GM23338 (cell line): ENCODE data around the gene NOD1. TPM values are rescaled to one million over a fixed set of nuclear protein-coding genes. Genes with fewer than 3 reads are reported as not detected.

Experiments
- ATAC-seq: fragments of 200-7000 bp; cut with Tn5 transposase; 3 replicates; pipeline ENCODE4 v1.9.1; 2020
- DNase-seq: peaks from one replicate; pipeline ENCODE4 v3.0.0-alpha.2; 2015; ENCODE audit warnings: low spot score
- H2AFZ ChIP-seq: fragments of 200-600 bp; sonication (generic); 2 replicates; pipeline ENCODE4 v1.8.0; 2016; ENCODE audit warnings: antibody characterized with exemption, mild to moderate bottlenecking, moderate library complexity
- H3F3A ChIP-seq: fragments of 200-600 bp; sonication (generic); replicated peaks from 2 replicates; pipeline ENCODE4 v1.8.0; 2017; ENCODE audit warnings: antibody characterized with exemption, mixed run types, low read depth
- H3K27ac ChIP-seq: fragments of 200-600 bp; sonication (generic); 2 replicates; pipeline ENCODE4 v1.6.1; 2016; ENCODE audit warnings: low read depth
- H3K27me3 ChIP-seq: fragments of 200-600 bp; sonication (generic); 2 replicates; pipeline ENCODE4 v1.8.0; 2016; ENCODE audit warnings: mild to moderate bottlenecking, mixed run types, moderate library complexity; ENCODE audit not compliant: insufficient read depth
- H3K36me3 ChIP-seq: fragments of 200-600 bp; sonication (generic); 2 replicates; pipeline ENCODE4 v1.8.0; 2016; ENCODE audit warnings: mild to moderate bottlenecking; ENCODE audit not compliant: insufficient read depth
- H3K4me1 ChIP-seq: fragments of 200-600 bp; sonication (generic); 2 replicates; pipeline ENCODE4 v1.8.0; 2016; ENCODE audit warnings: mild to moderate bottlenecking, moderate library complexity; ENCODE audit not compliant: insufficient read depth
- H3K4me2 ChIP-seq: fragments of 200-600 bp; sonication (generic); 2 replicates; pipeline ENCODE4 v1.7.1; 2017; ENCODE audit warnings: mixed run types
- H3K4me3 ChIP-seq: fragments of 200-600 bp; sonication (generic); 2 replicates; pipeline ENCODE4 v1.6.1; 2016; ENCODE audit warnings: mixed run types
- H3K79me2 ChIP-seq: fragments of 200-600 bp; sonication (generic); replicated peaks from 2 replicates; pipeline ENCODE4 v1.8.0; 2017; ENCODE audit warnings: mild to moderate bottlenecking; ENCODE audit not compliant: insufficient read depth
- H3K9me2 ChIP-seq: fragments of 200-600 bp; sonication (generic); 2 replicates; pipeline ENCODE4 v1.8.0; 2017; ENCODE audit not compliant: insufficient read depth
- H4K20me1 ChIP-seq: fragments of 200-600 bp; sonication (generic); replicated peaks from 2 replicates; pipeline ENCODE4 v1.8.0; 2017; ENCODE audit warnings: mild to moderate bottlenecking; ENCODE audit not compliant: insufficient read depth
- H3K27ac Mint-ChIP-seq: 2 replicates; pipeline ENCODE4 v1.8.0; 2020; ENCODE audit warnings: inconsistent platforms, mild to moderate bottlenecking, moderate library complexity, mixed read lengths
- H3K27me3 Mint-ChIP-seq: 3 replicates; pipeline ENCODE4 v1.8.0; 2022; ENCODE audit warnings: low read depth, mild to moderate bottlenecking, moderate library complexity, mixed read lengths, inconsistent platforms; ENCODE audit not compliant: insufficient read depth, poor library complexity
- H3K36me3 Mint-ChIP-seq: 3 replicates; pipeline ENCODE4 v1.8.0; 2021; ENCODE audit warnings: low read depth, mild to moderate bottlenecking, inconsistent platforms, moderate library complexity, mixed read lengths
- H3K4me1 Mint-ChIP-seq: 3 replicates; pipeline ENCODE4 v1.8.0; 2020; ENCODE audit warnings: mild to moderate bottlenecking, inconsistent platforms, mixed read lengths
- H3K4me3 Mint-ChIP-seq: 3 replicates; pipeline ENCODE4 v1.8.0; 2021; ENCODE audit warnings: moderate library complexity, mild to moderate bottlenecking, inconsistent platforms, mixed read lengths
- H3K9me3 Mint-ChIP-seq: 3 replicates; pipeline ENCODE4 v1.8.0; 2020; ENCODE audit warnings: moderate library complexity, mild to moderate bottlenecking, inconsistent platforms, mixed read lengths
- CREB1 ChIP-seq: fragments of 250-450 bp; sonication (Bioruptor Pico); IDR thresholded peaks from 2 replicates; pipeline ENCODE4 v1.5.0; 2020; ENCODE audit warnings: low read depth, mild to moderate bottlenecking, moderate library complexity
- CTCF ChIP-seq, 2 experiments: fragments of 200-600 bp in 1 of 2; sonication (generic) in 1 of 2; conservative IDR thresholded peaks; 2 replicates each; pipeline versions ENCODE4 v1.5.1 to v1.6.1; 2016 to 2017; ENCODE audit warnings: antibody characterized with exemption in 2 of 2, low read depth in 2 of 2, mild to moderate bottlenecking in 2 of 2, moderate library complexity in 1 of 2
- ETS1 ChIP-seq: IDR thresholded peaks from 2 replicates; pipeline ENCODE4 v1.6.1; 2016; ENCODE audit warnings: antibody characterized with exemption
- EZH2 ChIP-seq: fragments of 200-600 bp; sonication (generic); IDR thresholded peaks from one replicate; pipeline ENCODE4 v1.8.0; 2017; ENCODE audit warnings: antibody characterized with exemption, mild to moderate bottlenecking, low read depth; ENCODE audit not compliant: unreplicated experiment
- EZH2phosphoT487 ChIP-seq: fragments of 200-600 bp; sonication (generic); IDR thresholded peaks from one replicate; pipeline ENCODE4 v1.8.1; 2018; ENCODE audit warnings: antibody characterized with exemption; ENCODE audit not compliant: unreplicated experiment
- JUNB ChIP-seq: IDR thresholded peaks from one replicate; pipeline ENCODE4 v1.6.1; 2016; ENCODE audit warnings: antibody characterized with exemption; ENCODE audit not compliant: unreplicated experiment
- NANOG ChIP-seq: IDR thresholded peaks from 2 replicates; pipeline ENCODE4 v1.6.1; 2016; ENCODE audit warnings: antibody characterized with exemption, borderline replicate concordance
- POLR2AphosphoS5 ChIP-seq: IDR thresholded peaks from 2 replicates; pipeline ENCODE4 v1.6.1; 2016; ENCODE audit warnings: antibody characterized with exemption, low read depth
- STAT1 ChIP-seq: IDR thresholded peaks from one replicate; pipeline ENCODE4 v1.6.1; 2016; ENCODE audit warnings: antibody characterized with exemption; ENCODE audit not compliant: unreplicated experiment
- ZNF114 ChIP-seq: fragments of 250-450 bp; sonication (Bioruptor Pico); IDR thresholded peaks from 2 replicates; pipeline ENCODE4 v1.5.0; 2020; ENCODE audit warnings: mild to moderate bottlenecking, moderate library complexity
- ZNF331 ChIP-seq: fragments of 250-450 bp; sonication (Bioruptor Pico); IDR thresholded peaks from 2 replicates; pipeline ENCODE4 v1.5.0; 2020; ENCODE audit warnings: low read depth, mild to moderate bottlenecking, moderate library complexity
- ZNF462 ChIP-seq: fragments of 250-450 bp; sonication (Bioruptor Pico); IDR thresholded peaks from 2 replicates; pipeline ENCODE4 v1.5.0; 2020; ENCODE audit warnings: mild to moderate bottlenecking, moderate library complexity
- polyA plus RNA-seq: library from polyadenylated mRNA; unstranded; fragments of >200 nt; fragmentation: Nextera tagmentation; extraction: Ambion mirVana; gene quantifications from 2 replicates; pipeline ENCODE4 v1.2.1, GENCODE V29; 2016
- total RNA-seq: library from RNA; depleted of rRNA; stranded (reverse); fragments of >200 nt; shearing (Covaris generic); gene quantifications from 2 replicates; pipeline ENCODE4 v1.2.3, GENCODE V29; 2014
- TF ChIP-seq, protein P1 (sequence below): IDR thresholded peaks from one replicate; pipeline ENCODE4 v1.6.1; 2018; ENCODE audit warnings: antibody characterized with exemption; ENCODE audit not compliant: unreplicated experiment

The NOD1 gene
- total and polyA plus RNA-seq, 2 experiments from 2014 or later: 2.1 to 7.3 TPM

GRCh38 chr7:30452280-30452930 lies 26.2 kb downstream of the NOD1 start:
- no peak overlapping the region for H3K4me3 Mint-ChIP-seq
- peaks cover 4% of the 10 kb centered on the region for H3K27me3 Mint-ChIP-seq
- no peak overlapping the region for H3K27ac ChIP-seq
- peaks cover 11% of the 10 kb centered on the region; the same call in 2 of the 3 replicates for H3K36me3 Mint-ChIP-seq
- H3K9me3 Mint-ChIP-seq: no peaks in the 10 kb centered on the region
- no peak overlapping the region for H2AFZ ChIP-seq
- no peaks in the 10 kb centered on the region for H3K27me3 ChIP-seq
- H3F3A ChIP-seq: no peaks in the 10 kb centered on the region
- H3K79me2 ChIP-seq: no peaks in the 10 kb centered on the region
- H3K4me2 ChIP-seq: no peak overlapping the region
- no peaks in the 10 kb centered on the region for H3K36me3 ChIP-seq
- no peak for ATAC-seq
- DNase-seq: no peak
- TF ChIP-seq ZNF331 (CRISPR knock-in tag): no peak
- no peak for TF ChIP-seq STAT1
- TF ChIP-seq ZNF462: no peak
- TF ChIP-seq, protein P1, sequence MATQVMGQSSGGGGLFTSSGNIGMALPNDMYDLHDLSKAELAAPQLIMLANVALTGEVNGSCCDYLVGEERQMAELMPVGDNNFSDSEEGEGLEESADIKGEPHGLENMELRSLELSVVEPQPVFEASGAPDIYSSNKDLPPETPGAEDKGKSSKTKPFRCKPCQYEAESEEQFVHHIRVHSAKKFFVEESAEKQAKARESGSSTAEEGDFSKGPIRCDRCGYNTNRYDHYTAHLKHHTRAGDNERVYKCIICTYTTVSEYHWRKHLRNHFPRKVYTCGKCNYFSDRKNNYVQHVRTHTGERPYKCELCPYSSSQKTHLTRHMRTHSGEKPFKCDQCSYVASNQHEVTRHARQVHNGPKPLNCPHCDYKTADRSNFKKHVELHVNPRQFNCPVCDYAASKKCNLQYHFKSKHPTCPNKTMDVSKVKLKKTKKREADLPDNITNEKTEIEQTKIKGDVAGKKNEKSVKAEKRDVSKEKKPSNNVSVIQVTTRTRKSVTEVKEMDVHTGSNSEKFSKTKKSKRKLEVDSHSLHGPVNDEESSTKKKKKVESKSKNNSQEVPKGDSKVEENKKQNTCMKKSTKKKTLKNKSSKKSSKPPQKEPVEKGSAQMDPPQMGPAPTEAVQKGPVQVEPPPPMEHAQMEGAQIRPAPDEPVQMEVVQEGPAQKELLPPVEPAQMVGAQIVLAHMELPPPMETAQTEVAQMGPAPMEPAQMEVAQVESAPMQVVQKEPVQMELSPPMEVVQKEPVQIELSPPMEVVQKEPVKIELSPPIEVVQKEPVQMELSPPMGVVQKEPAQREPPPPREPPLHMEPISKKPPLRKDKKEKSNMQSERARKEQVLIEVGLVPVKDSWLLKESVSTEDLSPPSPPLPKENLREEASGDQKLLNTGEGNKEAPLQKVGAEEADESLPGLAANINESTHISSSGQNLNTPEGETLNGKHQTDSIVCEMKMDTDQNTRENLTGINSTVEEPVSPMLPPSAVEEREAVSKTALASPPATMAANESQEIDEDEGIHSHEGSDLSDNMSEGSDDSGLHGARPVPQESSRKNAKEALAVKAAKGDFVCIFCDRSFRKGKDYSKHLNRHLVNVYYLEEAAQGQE: no peak
- TF ChIP-seq ETS1: no peak
- no peak for TF ChIP-seq EZH2phosphoT487
- no peak for TF ChIP-seq ZNF114 (CRISPR knock-in tag)
- TF ChIP-seq NANOG: no peak
- TF ChIP-seq JUNB: no peak
- TF ChIP-seq EZH2: no peak
- no peak for TF ChIP-seq POLR2AphosphoS5
- no peak for TF ChIP-seq CTCF (conservative IDR thresholded peaks at IDR 0.05; ENCODE audit: low read depth in 2 of 2)
- TF ChIP-seq CREB1 (CRISPR knock-in tag): no peak
- no peaks in the 10 kb centered on the region for H4K20me1 ChIP-seq
- H3K4me1 ChIP-seq: peaks cover 11% of the 10 kb centered on the region
- peaks cover 26% of the 10 kb centered on the region for H3K4me1 Mint-ChIP-seq
- H3K9me2 ChIP-seq: no peaks in the 10 kb centered on the region
- no peak overlapping the region for H3K4me3 ChIP-seq
- H3K27ac Mint-ChIP-seq: no peak overlapping the region
